HG03342 (cell line): Measurements from ENCODE around the gene TCIRG1.

Experiments used
- ATAC-seq: cut with Tn5 transposase; IDR thresholded peaks from one replicate; pipeline ENCODE4 v1.9.1; 2021; ENCODE audit warnings: mild to moderate bottlenecking, moderate library complexity; ENCODE audit not compliant: unreplicated experiment

TCIRG1 gene

GRCh38 chr11:68016904-68017817, 21.7 kb upstream of the TCIRG1 start:
- ATAC-seq = no peak

GRCh38 chr11:68017980-68018729, 20.7 kb upstream of the TCIRG1 start:
- ATAC-seq = no peak

DNA sequence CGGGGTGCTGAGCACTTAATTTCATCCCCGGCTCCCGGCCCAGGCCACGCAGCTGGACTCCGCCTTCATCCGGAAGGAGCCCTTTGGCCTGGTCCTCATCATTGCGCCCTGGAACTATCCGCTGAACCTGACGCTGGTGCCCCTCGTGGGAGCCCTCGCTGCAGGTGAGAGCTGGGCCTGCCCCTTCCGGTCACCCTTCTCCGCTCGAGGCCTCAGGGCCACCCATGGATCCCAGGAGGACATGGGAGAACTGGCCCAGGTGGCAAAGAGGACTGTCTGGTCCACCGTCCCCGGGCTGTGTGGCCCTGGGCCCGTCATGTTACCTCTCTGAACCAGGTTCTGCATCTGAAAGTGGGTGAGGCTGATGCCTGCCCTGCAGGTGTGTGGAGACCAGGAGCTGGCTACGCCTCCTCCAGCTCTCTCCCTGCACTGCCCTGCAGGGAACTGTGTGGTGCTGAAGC, 20.1 kb upstream of the TCIRG1 start:
- no peak for ATAC-seq

GRCh38 chr11:68019486-68019885, 19.3 kb upstream of the TCIRG1 start:
- ATAC-seq = no peak

DNA sequence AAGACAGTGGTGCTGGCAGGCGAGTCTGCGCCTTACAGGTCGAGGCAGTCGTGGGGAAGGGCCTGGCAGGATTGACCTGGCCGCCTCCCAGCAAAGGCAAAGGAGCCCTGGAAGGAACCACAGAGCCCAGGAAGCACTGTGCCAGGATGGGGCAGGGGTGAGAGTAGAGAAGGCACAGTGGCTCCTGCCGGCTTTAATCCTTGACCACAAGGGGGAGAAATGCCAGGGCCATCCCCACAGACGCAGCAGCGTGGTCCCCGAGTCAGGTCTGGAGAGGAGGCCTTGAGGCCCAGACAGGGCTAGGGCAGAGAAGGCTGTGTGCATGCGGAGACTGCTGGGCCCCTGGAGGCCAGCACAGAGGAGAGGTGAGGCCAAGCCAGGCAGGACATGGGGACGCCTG, 18.2 kb upstream of the TCIRG1 start:
- ATAC-seq = no peak

DNA sequence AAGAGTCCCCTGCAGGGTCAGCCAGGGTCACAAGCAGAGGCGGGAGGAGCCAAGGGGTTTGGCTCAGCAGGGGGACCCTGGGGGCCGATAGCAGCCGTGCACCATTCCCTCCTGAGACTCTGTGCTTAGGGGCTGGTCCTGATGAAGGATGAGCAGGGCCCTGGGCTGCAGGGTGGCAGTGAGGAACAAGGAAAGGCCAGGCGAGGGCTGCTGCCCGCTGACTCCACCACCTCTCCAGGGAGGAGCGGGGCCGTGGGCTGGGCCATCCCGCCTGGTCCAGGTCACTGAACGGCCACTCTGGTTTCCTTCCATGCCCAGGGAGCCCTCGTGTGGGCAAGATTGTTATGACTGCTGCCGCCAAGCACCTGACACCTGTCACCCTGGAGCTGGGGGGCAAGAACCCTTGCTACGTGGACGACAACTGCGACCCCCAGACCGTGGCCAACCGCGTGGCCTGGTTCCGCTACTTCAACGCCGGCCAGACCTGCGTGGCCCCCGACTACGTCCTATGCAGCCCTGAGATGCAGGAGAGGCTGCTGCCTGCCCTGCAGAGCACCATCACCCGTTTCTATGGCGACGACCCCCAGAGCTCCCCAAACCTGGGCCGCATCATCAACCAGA, 17.5 kb upstream of the TCIRG1 start:
- ATAC-seq = no peak

DNA sequence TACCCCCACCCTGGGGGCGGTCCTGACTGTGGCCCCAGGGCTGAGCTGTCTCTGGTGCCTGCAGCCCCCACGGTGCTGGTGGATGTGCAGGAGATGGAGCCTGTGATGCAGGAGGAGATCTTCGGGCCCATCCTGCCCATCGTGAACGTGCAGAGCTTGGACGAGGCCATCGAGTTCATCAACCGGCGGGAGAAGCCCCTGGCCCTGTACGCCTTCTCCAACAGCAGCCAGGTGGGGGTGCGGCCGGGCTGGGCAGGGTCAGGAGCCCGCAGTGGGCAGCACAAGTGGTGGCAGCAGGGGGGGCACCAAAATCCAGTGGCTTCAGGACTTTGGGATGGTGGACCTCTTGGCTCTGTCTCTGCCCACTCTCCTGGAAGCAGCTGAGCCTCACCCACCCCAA, 16.3 kb upstream of the TCIRG1 start:
- no peak for ATAC-seq

DNA sequence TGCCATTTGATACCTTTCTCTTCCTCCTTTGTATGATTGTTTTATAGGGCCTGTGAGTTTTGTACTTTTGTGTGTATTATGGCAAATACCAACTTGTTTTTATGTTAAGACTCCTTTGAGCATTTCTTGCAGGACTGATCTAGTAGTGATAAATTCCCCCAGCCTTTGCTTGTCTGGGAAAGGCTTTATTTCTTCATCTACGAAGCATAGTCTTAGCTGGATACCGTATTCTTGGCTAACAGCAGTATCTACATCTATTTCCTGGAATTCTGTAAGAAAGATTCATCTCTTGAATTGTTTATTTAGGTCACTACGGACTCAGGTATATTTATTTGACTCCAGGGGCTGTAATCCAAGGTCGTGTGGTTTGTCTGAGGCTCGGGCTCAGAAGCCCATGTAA, 14.3 kb upstream of the TCIRG1 start:
- ATAC-seq = no peak

- no peak for ATAC-seq
These were observed 13.8 kb upstream of the TCIRG1 start for GRCh38 chr11:68025047-68025446.

- ATAC-seq = no peak
These were observed 12.3 kb upstream of the TCIRG1 start for GRCh38 chr11:68026391-68027105.

DNA sequence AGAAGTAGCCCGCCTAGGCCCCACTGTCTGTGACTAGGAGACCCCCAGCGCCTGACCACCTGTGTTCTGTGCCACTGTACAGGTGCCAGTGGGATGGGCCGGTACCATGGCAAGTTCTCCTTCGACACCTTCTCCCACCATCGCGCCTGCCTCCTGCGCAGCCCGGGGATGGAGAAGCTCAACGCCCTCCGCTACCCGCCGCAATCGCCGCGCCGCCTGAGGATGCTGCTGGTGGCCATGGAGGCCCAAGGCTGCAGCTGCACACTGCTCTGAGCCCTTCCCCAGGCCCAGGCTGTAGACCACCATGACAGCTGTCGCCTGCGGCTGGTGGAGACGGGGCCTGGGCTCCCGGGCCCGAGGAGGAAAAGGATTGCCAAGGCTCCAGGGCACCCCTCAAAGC, 11.2 kb upstream of the TCIRG1 start:
- ATAC-seq = no peak

DNA sequence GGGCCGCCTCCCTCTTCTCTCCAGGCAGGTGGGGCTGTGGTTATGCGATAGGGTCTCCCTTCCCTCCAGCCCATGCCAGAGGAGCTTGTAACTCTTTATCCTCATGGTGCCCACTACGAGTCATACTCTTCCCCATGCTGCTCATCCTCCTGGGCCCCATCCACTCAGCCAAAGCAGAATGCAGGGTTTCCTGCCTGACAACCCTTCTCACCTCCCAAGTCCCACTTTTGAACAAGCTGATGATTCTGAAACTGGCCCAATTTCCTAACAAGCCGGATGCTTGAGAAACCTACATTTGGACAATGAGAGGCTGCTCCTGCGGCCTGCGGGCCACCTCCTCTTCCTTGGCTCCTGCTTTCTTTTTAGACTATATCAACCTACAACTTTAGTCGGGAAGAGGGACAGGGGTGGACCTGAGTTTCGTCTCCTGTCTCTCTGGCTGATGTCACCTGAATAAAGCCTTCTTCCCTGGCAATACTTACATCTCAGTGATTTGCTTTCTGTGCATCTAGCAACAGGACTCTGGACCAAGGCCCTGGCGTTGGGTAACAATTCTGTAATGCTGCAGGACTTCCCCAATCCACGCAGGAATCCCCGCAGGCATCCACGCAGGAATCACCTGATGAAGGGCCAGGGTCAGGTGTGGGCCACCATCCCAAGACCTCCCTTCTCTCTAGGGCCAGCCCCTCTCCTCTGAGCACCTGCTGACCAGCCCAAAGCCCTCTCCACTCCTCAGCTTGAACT, 9.9 kb upstream of the TCIRG1 start:
- ATAC-seq = no peak

DNA sequence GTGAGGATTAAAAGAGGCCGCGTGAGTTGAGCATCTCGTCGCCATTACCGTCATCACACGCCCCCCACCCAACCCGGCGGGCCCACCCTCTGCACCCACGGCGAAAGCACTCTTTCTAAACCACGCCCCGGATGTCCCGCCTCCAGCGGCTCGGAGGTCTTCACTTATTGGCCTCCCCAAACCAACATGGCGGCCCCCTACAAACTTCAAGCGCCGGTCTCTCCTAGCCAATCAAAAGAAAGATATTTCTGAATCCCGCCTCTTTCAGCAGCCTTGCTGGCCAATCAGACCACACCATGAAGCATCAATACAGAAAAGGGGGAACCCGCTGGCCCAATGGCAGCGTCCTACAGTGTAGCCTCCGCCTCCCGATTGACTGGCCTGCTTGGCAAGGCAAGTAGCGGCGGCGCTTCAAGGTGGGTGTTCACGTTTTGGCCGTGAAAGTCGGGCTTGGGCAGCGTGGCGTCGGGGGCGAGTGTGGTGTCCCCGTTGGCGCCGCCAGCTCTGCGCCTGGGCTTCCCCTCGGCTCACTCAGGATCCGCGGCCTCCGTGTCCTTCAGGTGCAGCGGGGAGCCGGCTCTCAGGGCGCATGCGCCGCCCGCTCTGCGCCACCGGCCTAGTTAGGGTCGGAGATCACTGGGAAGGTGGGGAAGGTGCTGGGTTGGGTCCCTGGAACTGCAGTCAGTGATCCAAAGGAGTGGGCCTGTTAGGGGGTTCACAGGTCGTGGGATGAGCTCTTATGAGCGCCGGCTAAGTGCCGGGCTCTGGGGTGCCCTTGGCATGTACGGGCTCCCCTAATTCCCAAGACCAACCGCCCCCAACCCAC, 8.3 kb upstream of the TCIRG1 start, which contains the start of gene NDUFS8:
NDUFS8 (plus strand) TSS at position 364 of the 826 bp plus-strand sequence. CDS start 1,471 bp downstream, outside the sequence.
- peak; percentile 88 for ATAC-seq

DNA sequence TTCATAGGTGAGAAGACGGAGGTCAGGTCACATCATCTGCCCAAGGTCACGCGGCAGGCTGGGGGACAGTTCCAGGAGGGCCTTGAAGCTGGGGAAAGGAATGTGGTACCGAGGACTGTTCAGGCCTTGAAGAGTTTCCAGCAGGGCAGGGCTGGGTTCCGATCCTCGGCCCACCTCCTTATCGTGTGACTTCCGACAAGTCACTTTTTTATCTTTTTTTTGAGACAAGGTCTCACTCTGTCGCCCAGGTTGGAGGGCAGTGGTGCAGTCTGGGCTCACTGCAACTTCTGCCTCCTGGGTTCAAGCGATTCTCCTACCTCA, 7.7 kb upstream of the TCIRG1 start:
- no peak for ATAC-seq

- no peak for ATAC-seq
These were observed 6.8 kb upstream of the TCIRG1 start for GRCh38 chr11:68032003-68032402.

DNA sequence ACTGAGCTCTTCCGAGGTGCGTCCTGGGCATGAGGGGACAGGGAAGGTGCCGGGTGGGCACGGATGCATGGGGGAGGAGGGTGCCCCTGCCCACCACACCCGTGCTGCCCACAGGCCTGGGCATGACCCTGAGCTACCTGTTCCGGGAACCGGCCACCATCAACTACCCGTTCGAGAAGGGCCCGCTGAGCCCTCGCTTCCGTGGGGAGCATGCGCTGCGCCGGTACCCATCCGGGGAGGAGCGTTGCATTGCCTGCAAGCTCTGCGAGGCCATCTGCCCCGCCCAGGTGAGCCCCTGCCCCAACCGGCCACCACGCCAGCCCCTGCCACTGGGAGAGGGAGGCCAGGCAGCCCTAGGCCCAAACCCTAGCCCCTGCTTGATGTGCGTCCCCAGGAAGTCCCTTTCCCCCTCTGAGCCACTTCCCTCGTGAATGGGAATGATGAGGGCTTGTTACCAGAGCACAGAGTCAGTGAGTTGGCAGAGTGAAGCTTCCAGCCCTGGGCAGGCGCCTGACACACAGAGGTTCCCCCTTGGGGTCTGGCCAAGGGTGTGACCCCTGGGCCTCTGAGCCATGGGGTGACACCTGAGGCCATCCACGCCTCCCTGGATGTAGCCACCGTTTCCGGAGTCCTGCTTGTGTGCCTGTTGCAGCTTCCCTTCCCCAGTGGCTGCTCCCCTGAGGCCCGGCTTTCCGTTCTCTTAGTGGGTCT, 5.7 kb upstream of the TCIRG1 start:
- ATAC-seq = no peak

DNA sequence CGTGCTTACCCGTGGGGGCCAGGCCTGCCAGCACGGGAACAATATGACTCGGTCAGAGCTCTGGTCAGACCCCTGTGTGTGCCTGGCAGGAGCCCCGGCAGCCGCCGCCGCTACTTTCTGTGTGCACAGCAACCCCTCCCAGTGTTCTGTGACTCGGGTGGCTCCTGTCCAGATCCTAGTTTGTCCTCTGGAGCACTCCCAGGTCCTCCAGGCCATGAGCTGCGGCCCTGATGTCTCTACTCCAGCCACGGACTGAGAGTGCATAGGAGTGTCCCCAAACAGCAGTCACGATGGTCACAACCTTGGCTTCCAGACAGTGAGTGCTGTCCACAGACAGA, 5.1 kb upstream of the TCIRG1 start:
- no peak for ATAC-seq

DNA sequence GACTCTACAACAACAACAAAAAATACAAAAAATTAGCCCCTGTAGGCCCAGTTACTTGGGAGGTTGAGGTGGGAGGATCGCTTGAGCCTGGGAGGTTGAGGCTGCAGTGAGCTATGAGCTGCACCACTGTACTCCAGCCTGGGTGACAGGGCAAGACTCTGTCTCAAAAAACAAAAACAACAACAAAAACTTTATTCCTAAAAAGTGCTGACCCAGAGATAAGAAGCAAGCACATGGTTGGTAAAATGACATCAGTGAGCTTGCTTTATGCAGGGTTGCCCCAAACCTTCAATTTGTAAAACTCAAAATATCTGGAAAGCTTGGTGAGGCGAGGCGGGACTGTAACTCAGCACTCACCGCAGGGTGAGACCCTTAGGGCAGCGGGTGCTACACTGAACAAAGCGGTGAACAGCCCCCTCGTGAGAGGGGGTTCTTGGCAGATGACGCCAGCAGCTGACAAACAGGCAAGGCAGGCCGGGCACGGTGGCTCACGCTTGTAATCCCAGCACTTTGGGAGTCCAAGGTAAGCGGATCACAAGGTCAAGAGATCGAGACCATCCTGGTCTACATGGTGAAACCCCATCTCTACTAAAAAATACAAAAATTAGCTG, 3.5 kb upstream of the TCIRG1 start:
- ATAC-seq = no peak
